B cell (primary cell): ENCODE results near the gene RUVBL1. TPM values are rescaled to one million over a fixed set of nuclear protein-coding genes. Genes with fewer than 3 reads are reported as not detected.

Source experiments
- ATAC-seq: fragments of 200-7000 bp; cut with Tn5 transposase; one replicate; pipeline ENCODE4 v1.10.0; 2021; ENCODE audit warnings: low read depth, mild to moderate bottlenecking, moderate number of reproducible peaks, moderate library complexity
- CTCF ChIA-PET: fragments of 350-600 bp; sonication (Branson Sonifier 250); formaldehyde crosslinking; loops from one replicate; lab custom pipeline; 2021; ENCODE audit warnings: antibody characterized with exemption, inconsistent platforms; lab: Charles Lee
- POLR2A ChIA-PET: fragments of 350-600 bp; sonication (Branson Sonifier 250); formaldehyde crosslinking; loops from one replicate; lab custom pipeline; 2021; ENCODE audit warnings: antibody characterized with exemption; lab: Charles Lee
- DNase-seq: peaks from one replicate; pipeline ENCODE4 v3.0.0; 2013
- H2AFZ ChIP-seq: 2 replicates; pipeline ENCODE4 v1.6.1; 2012; ENCODE audit warnings: mild to moderate bottlenecking, low read depth, low read length; ENCODE audit not compliant: insufficient read depth, poor library complexity, severe bottlenecking
- H3K27ac ChIP-seq, 2 donors: 1 replicate in 1 of 2; 2 replicates in 1 of 2; pipeline ENCODE4 v1.5.1; 2012 to 2013; ENCODE audit warnings: low read length in 2 of 2, mild to moderate bottlenecking in 2 of 2, moderate library complexity in 1 of 2
- H3K27me3 ChIP-seq, 4 experiments: fragments of 200-600 bp in 1 of 4; sonication (generic) in 1 of 4; replicated peaks in 1 of 4; 1 replicate in 2 of 4; 2 replicates in 2 of 4; pipeline versions ENCODE4 v1.6.1 to v1.7.0; 2013 to 2016; ENCODE audit warnings: low read length in 3 of 4, mild to moderate bottlenecking in 2 of 4, mixed read lengths in 1 of 4, moderate library complexity in 1 of 4; ENCODE audit not compliant: insufficient read depth in 4 of 4, control insufficient read depth in 3 of 4; ENCODE audit errors: control extremely low read depth in 1 of 4
- H3K36me3 ChIP-seq, 2 experiments: replicated peaks in 1 of 2; 1 replicate in 1 of 2; 2 replicates in 1 of 2; pipeline versions ENCODE4 v1.6.1 to v1.7.1; 2013; ENCODE audit warnings: low read length in 1 of 2; ENCODE audit not compliant: insufficient read depth in 2 of 2, control insufficient read depth in 1 of 2; ENCODE audit errors: control extremely low read depth in 1 of 2, extremely low read depth in 1 of 2
- H3K4me1 ChIP-seq, 2 donors: fragments of 200-600 bp in 1 of 2; sonication (generic) in 1 of 2; 1 replicate in 1 of 2; 2 replicates in 1 of 2; pipeline versions ENCODE4 v1.5.1 to v1.6.1; 2013 to 2017; ENCODE audit warnings: low read length in 2 of 2; ENCODE audit not compliant: control insufficient read depth in 2 of 2, insufficient read depth in 2 of 2
- H3K4me2 ChIP-seq: replicated peaks from 2 replicates; pipeline ENCODE3; 2012; ENCODE audit warnings: mild to moderate bottlenecking, low read depth, low read length; ENCODE audit not compliant: poor library complexity, severe bottlenecking
- H3K4me3 ChIP-seq, 5 experiments: fragments of 200-600 bp in 1 of 5; sonication (generic) in 1 of 5; 1 replicate in 3 of 5; 2 replicates in 2 of 5; pipeline versions ENCODE4 v1.5.1 to v1.7.0; 2011 to 2016; ENCODE audit warnings: low read length in 4 of 5, mild to moderate bottlenecking in 4 of 5, low read depth in 2 of 5, control low read depth in 1 of 5, moderate library complexity in 1 of 5; ENCODE audit not compliant: insufficient read depth in 1 of 5; ENCODE audit errors: control extremely low read depth in 1 of 5, extremely low read depth in 1 of 5
- H3K79me2 ChIP-seq: fragments of 200-600 bp; sonication (generic); one replicate; pipeline ENCODE4 v1.6.0; 2016; ENCODE audit warnings: low read length; ENCODE audit not compliant: control insufficient read depth, insufficient read depth
- H3K9ac ChIP-seq: fragments of 200-600 bp; sonication (generic); 2 replicates; pipeline ENCODE4 v1.6.1; 2017; ENCODE audit warnings: mild to moderate bottlenecking, low read length, moderate library complexity
- H3K9me3 ChIP-seq, 3 donors: one replicate each; pipeline versions ENCODE4 v1.6.1 to v1.7.1; 2013; ENCODE audit warnings: low read length in 2 of 3; ENCODE audit not compliant: control insufficient read depth in 2 of 3, insufficient read depth in 1 of 3; ENCODE audit errors: control extremely low read depth in 1 of 3
- H4K20me1 ChIP-seq: 2 replicates; pipeline ENCODE4 v1.6.0; 2012; ENCODE audit warnings: mild to moderate bottlenecking, low read length; ENCODE audit not compliant: insufficient read depth, control insufficient read depth, poor library complexity, severe bottlenecking
- H3K27ac Mint-ChIP-seq: one replicate; pipeline ENCODE4 v1.8.0; 2021; ENCODE audit warnings: mixed read lengths
- H3K27me3 Mint-ChIP-seq: one replicate; pipeline ENCODE4 v1.8.0; 2021; ENCODE audit warnings: mixed read lengths
- H3K4me1 Mint-ChIP-seq: one replicate; pipeline ENCODE4 v1.8.0; 2021; ENCODE audit warnings: mixed read lengths
- H3K4me3 Mint-ChIP-seq: one replicate; pipeline ENCODE4 v1.8.0; 2021; ENCODE audit warnings: mixed read lengths
- H3K9me3 Mint-ChIP-seq: one replicate; pipeline ENCODE4 v1.8.0; 2022; ENCODE audit warnings: mixed read lengths; ENCODE audit not compliant: insufficient read depth
- EZH2 ChIP-seq: IDR thresholded peaks from 2 replicates; pipeline ENCODE4 v1.6.1; 2012; ENCODE audit warnings: borderline replicate concordance, low read depth, mild to moderate bottlenecking, moderate library complexity, low read length; ENCODE audit not compliant: insufficient read depth, poor library complexity, severe bottlenecking
- WGBS: methylation state at CpG from one replicate; pipeline ENCODE4 v1.1.5; 2013; ENCODE audit warnings: missing lambda C conversion rate; ENCODE audit not compliant: insufficient coverage; 5-methylcytosine and 5-hydroxymethylcytosine counted together
- intact Hi-C: fragments of 100-400 bp; cut with micrococcal nuclease; formaldehyde crosslinking; loops from one replicate; pipeline ENCODE4 v1.10.0; 2022
- polyA plus RNA-seq: library from polyadenylated mRNA; depleted of rRNA; stranded (reverse); fragments of >200 nt; gene quantifications from 2 replicates; pipeline ENCODE4 v1.2.3, GENCODE V29; 2012
- total RNA-seq, 2 donors: library from RNA; stranded (reverse); fragments of 120-200 nt in 1 of 2; gene quantifications; 1 replicate in 1 of 2; 2 replicates in 1 of 2; pipeline versions ENCODE4 v1.2.3 to v1.2.4, GENCODE V29; 2013 to 2022
- TF ChIP-seq, protein P1 (sequence below): fragments of 200-600 bp; IDR thresholded peaks from one replicate; pipeline ENCODE4 v1.8.0; 2022; ENCODE audit warnings: antibody characterized with exemption, mild to moderate bottlenecking

The RUVBL1 gene
- total and polyA plus RNA-seq, 2 donors (not counting 1 experiment from before 2014, with no cell fraction given) = 20.4 to 20.5 TPM

DNA sequence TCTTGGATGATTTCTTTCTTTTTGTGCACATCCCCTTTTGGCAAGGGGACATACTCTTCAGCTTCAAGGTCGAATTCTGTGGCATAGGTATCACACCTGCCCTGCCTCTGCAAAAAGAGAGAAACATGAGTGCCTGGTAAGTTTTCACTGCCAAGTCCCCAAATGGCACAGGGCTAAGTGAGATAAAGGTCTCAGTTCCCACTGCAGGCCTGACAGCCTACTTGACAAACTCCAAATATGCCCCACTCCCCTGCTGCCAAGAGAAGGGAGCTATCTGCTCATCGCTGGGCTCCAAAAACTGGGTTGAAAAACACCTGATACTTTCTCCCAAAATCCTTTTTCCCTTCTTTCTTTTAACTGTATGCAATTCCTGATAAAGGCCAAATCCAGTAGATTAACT, 23.0 kb downstream of the RUVBL1 start:
- Mint-ChIP-seq H3K4me1 (no peaks in the 10 kb centered on the region), H3K27ac (no peak overlapping the region), H3K9me3 (no peaks in the 10 kb centered on the region), H3K4me3 (no peak overlapping the region), H3K27me3 (no peaks in the 10 kb centered on the region)
- Histone ChIP-seq H3K9me3 (no peaks in the 10 kb centered on the region), H3K9ac (no peak overlapping the region), H3K27ac (no peak overlapping the region), H3K4me1 (no peaks in the 10 kb centered on the region), H3K36me3 (peaks cover 0 to 78% of the 10 kb centered on the region in 2 experiments), H3K27me3 (no peaks in the 10 kb centered on the region), H4K20me1 (no peaks in the 10 kb centered on the region), H3K79me2 (no peaks in the 10 kb centered on the region), H3K4me2 (no peak overlapping the region), H2AFZ (no peak overlapping the region), H3K4me3 (no peak overlapping the region)
- ATAC-seq (no peak), DNase-seq (no peak)
- 80% methylated on average over 1 of the region's 2 CpGs for WGBS
- POLR2A ChIA-PET = no interaction called here
- intact Hi-C loops = no loop called here
- TF ChIP-seq EZH2 = no peak
- TF ChIP-seq, protein P1, sequence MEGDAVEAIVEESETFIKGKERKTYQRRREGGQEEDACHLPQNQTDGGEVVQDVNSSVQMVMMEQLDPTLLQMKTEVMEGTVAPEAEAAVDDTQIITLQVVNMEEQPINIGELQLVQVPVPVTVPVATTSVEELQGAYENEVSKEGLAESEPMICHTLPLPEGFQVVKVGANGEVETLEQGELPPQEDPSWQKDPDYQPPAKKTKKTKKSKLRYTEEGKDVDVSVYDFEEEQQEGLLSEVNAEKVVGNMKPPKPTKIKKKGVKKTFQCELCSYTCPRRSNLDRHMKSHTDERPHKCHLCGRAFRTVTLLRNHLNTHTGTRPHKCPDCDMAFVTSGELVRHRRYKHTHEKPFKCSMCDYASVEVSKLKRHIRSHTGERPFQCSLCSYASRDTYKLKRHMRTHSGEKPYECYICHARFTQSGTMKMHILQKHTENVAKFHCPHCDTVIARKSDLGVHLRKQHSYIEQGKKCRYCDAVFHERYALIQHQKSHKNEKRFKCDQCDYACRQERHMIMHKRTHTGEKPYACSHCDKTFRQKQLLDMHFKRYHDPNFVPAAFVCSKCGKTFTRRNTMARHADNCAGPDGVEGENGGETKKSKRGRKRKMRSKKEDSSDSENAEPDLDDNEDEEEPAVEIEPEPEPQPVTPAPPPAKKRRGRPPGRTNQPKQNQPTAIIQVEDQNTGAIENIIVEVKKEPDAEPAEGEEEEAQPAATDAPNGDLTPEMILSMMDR = no peak
- CTCF ChIA-PET = interaction anchor here (1.4 to 8.3 kb wide), 2 partner anchors 10 to 33 kb away, joined by 3 to 78 read pairs; no protein-coding TSS in a partner anchor

DNA sequence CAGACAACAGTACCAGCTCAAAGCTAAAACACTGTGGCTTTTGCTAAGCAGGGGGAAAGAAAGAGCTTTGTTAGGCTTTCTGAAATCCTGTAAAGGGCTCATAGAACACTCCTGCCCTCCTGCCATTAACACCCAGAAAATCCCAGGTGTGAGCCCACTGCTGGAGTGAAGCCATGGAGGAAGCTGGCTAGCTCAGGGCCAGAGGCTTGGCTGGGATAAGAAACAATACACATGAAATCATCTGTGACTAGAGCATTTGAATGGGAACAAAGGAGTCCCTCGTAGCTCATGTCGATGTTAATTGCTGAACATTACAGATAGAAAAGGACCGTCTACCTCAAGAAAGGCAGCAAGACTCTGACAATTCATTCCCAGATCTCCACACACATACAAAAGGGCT, 23.5 kb downstream of the RUVBL1 start:
- Mint-ChIP-seq H3K4me1 (no peaks in the 10 kb centered on the region), H3K27me3 (no peaks in the 10 kb centered on the region), H3K4me3 (no peak overlapping the region), H3K27ac (no peak overlapping the region), H3K9me3 (no peaks in the 10 kb centered on the region)
- Histone ChIP-seq H4K20me1 (peaks cover under 1% of the 10 kb centered on the region), H3K4me2 (no peak overlapping the region), H3K9me3 (no peaks in the 10 kb centered on the region), H3K4me3 (no peak overlapping the region), H3K27ac (no peak overlapping the region), H3K9ac (no peak overlapping the region), H3K4me1 (no peaks in the 10 kb centered on the region), H3K27me3 (no peaks in the 10 kb centered on the region), H3K36me3 (peaks cover 0 to 79% of the 10 kb centered on the region in 2 experiments), H3K79me2 (no peaks in the 10 kb centered on the region), H2AFZ (no peak overlapping the region)
- no peak for ATAC-seq
- ChIA-PET CTCF (interaction anchor here (1.0 to 8.3 kb wide), 3 partner anchors 10 to 34 kb away, joined by 3 to 78 read pairs (median 3); no protein-coding TSS in a partner anchor), POLR2A (interaction anchor here (1.1 kb wide), 1 partner anchor 23 kb away, joined by 3 read pairs; the partner anchor contains the start of gene RUVBL1)
- TF ChIP-seq, protein P1 = no peak
- TF ChIP-seq EZH2 = no peak
- no peak for DNase-seq
- 89% methylated on average over 3 of the region's 3 CpGs for WGBS
- intact Hi-C loops = no loop called here
